H9 (cell line): ENCODE results near the gene MORC1. TPM values are rescaled to one million over a fixed set of nuclear protein-coding genes. Genes with fewer than 3 reads are reported as not detected.

Experiments
- DNase-seq: peaks from one replicate; pipeline ENCODE4 v3.0.0-alpha.2; 2017
- H2AFZ ChIP-seq: one replicate; pipeline ENCODE4 v1.6.1; 2013; ENCODE audit warnings: mild to moderate bottlenecking, low read length, control low read depth, moderate library complexity
- H2AK5ac ChIP-seq: 2 replicates; pipeline ENCODE4 v1.6.1; 2013; ENCODE audit warnings: low read length, control low read depth, mixed read lengths; ENCODE audit not compliant: insufficient read length
- H2BK120ac ChIP-seq: one replicate; pipeline ENCODE4 v1.6.1; 2013; ENCODE audit warnings: low read depth, mild to moderate bottlenecking, low read length, control low read depth, inconsistent platforms; ENCODE audit not compliant: poor library complexity, severe bottlenecking
- H2BK12ac ChIP-seq: 2 replicates; pipeline ENCODE4 v1.6.1; 2013; ENCODE audit warnings: low read length, control low read depth, mixed read lengths, low read depth; ENCODE audit not compliant: insufficient read length
- H2BK15ac ChIP-seq: 2 replicates; pipeline ENCODE4 v1.6.1; 2013; ENCODE audit warnings: low read depth, low read length, control low read depth
- H2BK20ac ChIP-seq: one replicate; pipeline ENCODE4 v1.6.1; 2013; ENCODE audit warnings: low read depth, mild to moderate bottlenecking, low read length, control low read depth, inconsistent platforms; ENCODE audit not compliant: poor library complexity, severe bottlenecking
- H2BK5ac ChIP-seq: 2 replicates; pipeline ENCODE4 v1.6.1; 2013; ENCODE audit warnings: low read length, control low read depth, mixed read lengths; ENCODE audit not compliant: insufficient read length
- H3K14ac ChIP-seq: 2 replicates; pipeline ENCODE4 v1.6.1; 2013; ENCODE audit warnings: low read length, control low read depth; ENCODE audit not compliant: insufficient read depth
- H3K18ac ChIP-seq: 2 replicates; pipeline ENCODE4 v1.6.1; 2013; ENCODE audit warnings: low read depth, mild to moderate bottlenecking, mixed read lengths, low read length, control low read depth; ENCODE audit not compliant: insufficient read length
- H3K23ac ChIP-seq: 2 replicates; pipeline ENCODE4 v1.6.1; 2013; ENCODE audit warnings: low read length, control low read depth, mixed read lengths, low read depth; ENCODE audit not compliant: insufficient read length
- H3K23me2 ChIP-seq: 2 replicates; pipeline ENCODE4 v1.6.1; 2013; ENCODE audit warnings: low read depth, mild to moderate bottlenecking, mixed read lengths, low read length, control low read depth; ENCODE audit not compliant: insufficient read length, poor library complexity, severe bottlenecking
- H3K27ac ChIP-seq: 2 replicates; pipeline ENCODE4 v1.5.1; 2013; ENCODE audit warnings: low read length, control low read depth, mixed read lengths, low read depth; ENCODE audit not compliant: insufficient read length
- H3K27me3 ChIP-seq: 2 replicates; pipeline ENCODE4 v1.6.1; 2013; ENCODE audit warnings: low read length, control low read depth, inconsistent platforms; ENCODE audit not compliant: insufficient read depth
- H3K4ac ChIP-seq: 2 replicates; pipeline ENCODE4 v1.6.1; 2013; ENCODE audit warnings: low read depth, mild to moderate bottlenecking, control low read depth, inconsistent platforms, low read length, moderate library complexity
- H3K4me1 ChIP-seq: 2 replicates; pipeline ENCODE4 v1.6.1; 2013; ENCODE audit warnings: low read length, control low read depth, inconsistent platforms; ENCODE audit not compliant: insufficient read depth
- H3K4me2 ChIP-seq: 2 replicates; pipeline ENCODE4 v1.6.1; 2013; ENCODE audit warnings: low read length, control low read depth, mixed read lengths; ENCODE audit not compliant: insufficient read length, insufficient read depth
- H3K56ac ChIP-seq: 2 replicates; pipeline ENCODE4 v1.6.1; 2013; ENCODE audit warnings: low read depth, mild to moderate bottlenecking, mixed read lengths, low read length, control low read depth; ENCODE audit not compliant: insufficient read length
- H3K79me1 ChIP-seq: 2 replicates; pipeline ENCODE4 v1.6.1; 2013; ENCODE audit warnings: low read depth, mild to moderate bottlenecking, moderate library complexity, low read length, control low read depth, inconsistent platforms; ENCODE audit not compliant: insufficient read depth, poor library complexity, severe bottlenecking
- H3K79me2 ChIP-seq: 2 replicates; pipeline ENCODE4 v1.6.1; 2013; ENCODE audit warnings: low read length, control low read depth, inconsistent platforms; ENCODE audit not compliant: insufficient read depth
- H3K9ac ChIP-seq: 2 replicates; pipeline ENCODE4 v1.6.1; 2013; ENCODE audit warnings: low read length, control low read depth, mixed read lengths; ENCODE audit not compliant: insufficient read length; ENCODE audit errors: extremely low read depth
- H3K9me3 ChIP-seq: one replicate; pipeline ENCODE4 v1.6.1; 2013; ENCODE audit warnings: low read depth, low read length, inconsistent platforms; ENCODE audit not compliant: control insufficient read depth
- H3T11ph ChIP-seq: one replicate; pipeline ENCODE4 v1.6.1; 2013; ENCODE audit warnings: mild to moderate bottlenecking, low read length, control low read depth, inconsistent platforms
- H4K20me1 ChIP-seq: one replicate; pipeline ENCODE4 v1.6.1; 2013; ENCODE audit not compliant: control insufficient read depth, insufficient read length, insufficient read depth
- H4K5ac ChIP-seq: 2 replicates; pipeline ENCODE4 v1.6.1; 2013; ENCODE audit warnings: low read depth, mild to moderate bottlenecking, mixed read lengths, low read length, control low read depth; ENCODE audit not compliant: insufficient read length
- H4K8ac ChIP-seq: replicated peaks from 2 replicates; pipeline ENCODE4 v1.6.1; 2013; ENCODE audit warnings: low read length, control low read depth, mixed read lengths, low read depth; ENCODE audit not compliant: insufficient read length
- H4K91ac ChIP-seq: 2 replicates; pipeline ENCODE4 v1.6.1; 2013; ENCODE audit warnings: low read depth, mild to moderate bottlenecking, moderate library complexity, mixed read lengths, low read length, control low read depth; ENCODE audit not compliant: insufficient read length
- H3K27ac Mint-ChIP-seq, 3 experiments: 2 replicates in 2 of 3; 3 replicates in 1 of 3; pipeline ENCODE4 v1.8.0; 2020 to 2021; ENCODE audit warnings: mixed read lengths in 3 of 3, mild to moderate bottlenecking in 1 of 3, moderate library complexity in 1 of 3
- H3K27me3 Mint-ChIP-seq: 2 replicates; pipeline ENCODE4 v1.8.0; 2021; ENCODE audit warnings: low read depth, mild to moderate bottlenecking, moderate library complexity, mixed read lengths
- H3K36me3 Mint-ChIP-seq, 3 experiments: 2 replicates in 2 of 3; 3 replicates in 1 of 3; pipeline ENCODE4 v1.8.0; 2020 to 2021; ENCODE audit warnings: low read depth in 3 of 3, mixed read lengths in 3 of 3; ENCODE audit not compliant: insufficient read depth in 1 of 3
- H3K4me1 Mint-ChIP-seq, 2 experiments: 2 replicates each; pipeline ENCODE4 v1.8.0; 2020; ENCODE audit warnings: mixed read lengths in 2 of 2
- H3K4me3 Mint-ChIP-seq, 2 experiments: 2 replicates in 1 of 2; 3 replicates in 1 of 2; pipeline ENCODE4 v1.8.0; 2020 to 2021; ENCODE audit warnings: mild to moderate bottlenecking in 2 of 2, mixed read lengths in 2 of 2, moderate library complexity in 1 of 2
- H3K9me3 Mint-ChIP-seq, 2 experiments: 2 replicates in 1 of 2; 3 replicates in 1 of 2; pipeline ENCODE4 v1.8.0; 2020; ENCODE audit warnings: mild to moderate bottlenecking in 2 of 2, mixed read lengths in 2 of 2, moderate library complexity in 1 of 2
- WGBS: extraction: QIAGEN DNeasy Blood & Tissue Kit; methylation state at CpG from one replicate; pipeline ENCODE4 v1.1.7; 2013; ENCODE audit warnings: missing lambda C conversion rate, low lambda C conversion rate, mixed read lengths; ENCODE audit not compliant: insufficient read length; ENCODE audit errors: extremely low coverage; 5-methylcytosine and 5-hydroxymethylcytosine counted together
- total RNA-seq: library from RNA; stranded (reverse); gene quantifications from 2 replicates; pipeline ENCODE4 v1.2.1, GENCODE V29; 2021
- TF ChIP-seq, protein P1 (sequence below): fragments of 200-600 bp; sonication (generic); conservative IDR thresholded peaks from 3 replicates; pipeline ENCODE4 v1.8.0; 2021; ENCODE audit warnings: antibody characterized with exemption, mild to moderate bottlenecking

Gene MORC1
- total RNA-seq, 1 experiment from 2014 or later: not detected

DNA sequence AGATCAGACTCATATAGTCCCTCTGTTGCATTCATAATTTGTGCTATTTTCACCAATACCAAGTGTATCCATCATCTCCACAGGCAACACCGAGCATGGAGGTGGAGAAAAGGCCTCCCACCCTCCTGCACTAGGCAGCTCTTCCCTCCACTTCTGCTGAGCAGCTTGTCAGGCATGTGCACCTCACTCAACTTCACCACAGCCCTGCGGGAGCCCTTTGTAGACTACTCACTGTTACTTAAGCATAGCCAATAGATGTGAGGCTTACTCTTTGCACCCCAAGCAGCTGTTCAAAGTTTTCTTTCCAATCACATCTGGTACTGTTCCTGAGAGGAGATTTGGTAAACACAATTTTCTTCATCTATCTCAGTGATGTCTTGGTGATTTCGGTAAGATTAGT, 147.4 kb downstream of the MORC1 start:
- Histone ChIP-seq H3K27me3 (no peaks in the 10 kb centered on the region), H4K5ac (no peak overlapping the region), H3K23me2 (no peaks in the 10 kb centered on the region), H2BK15ac (no peak overlapping the region), H2AK5ac (no peak overlapping the region), H4K8ac (no peak overlapping the region), H3K14ac (no peak overlapping the region), H3K23ac (no peak overlapping the region), H3K4me2 (no peak overlapping the region), H3K79me1 (no peaks in the 10 kb centered on the region), H3T11ph (no peak overlapping the region), H2BK120ac (no peak overlapping the region), H4K91ac (no peak overlapping the region), H3K4me1 (no peaks in the 10 kb centered on the region), H3K27ac (no peak overlapping the region), H2BK20ac (no peak overlapping the region), H2BK12ac (no peak overlapping the region), H2BK5ac (no peak overlapping the region), H2AFZ (no peak overlapping the region), H3K56ac (no peak overlapping the region), H3K18ac (no peak overlapping the region), H3K9me3 (no peaks in the 10 kb centered on the region), H4K20me1 (no peaks in the 10 kb centered on the region), H3K9ac (no peak overlapping the region), H3K79me2 (no peaks in the 10 kb centered on the region), H3K4ac (no peak overlapping the region)
- TF ChIP-seq, protein P1, sequence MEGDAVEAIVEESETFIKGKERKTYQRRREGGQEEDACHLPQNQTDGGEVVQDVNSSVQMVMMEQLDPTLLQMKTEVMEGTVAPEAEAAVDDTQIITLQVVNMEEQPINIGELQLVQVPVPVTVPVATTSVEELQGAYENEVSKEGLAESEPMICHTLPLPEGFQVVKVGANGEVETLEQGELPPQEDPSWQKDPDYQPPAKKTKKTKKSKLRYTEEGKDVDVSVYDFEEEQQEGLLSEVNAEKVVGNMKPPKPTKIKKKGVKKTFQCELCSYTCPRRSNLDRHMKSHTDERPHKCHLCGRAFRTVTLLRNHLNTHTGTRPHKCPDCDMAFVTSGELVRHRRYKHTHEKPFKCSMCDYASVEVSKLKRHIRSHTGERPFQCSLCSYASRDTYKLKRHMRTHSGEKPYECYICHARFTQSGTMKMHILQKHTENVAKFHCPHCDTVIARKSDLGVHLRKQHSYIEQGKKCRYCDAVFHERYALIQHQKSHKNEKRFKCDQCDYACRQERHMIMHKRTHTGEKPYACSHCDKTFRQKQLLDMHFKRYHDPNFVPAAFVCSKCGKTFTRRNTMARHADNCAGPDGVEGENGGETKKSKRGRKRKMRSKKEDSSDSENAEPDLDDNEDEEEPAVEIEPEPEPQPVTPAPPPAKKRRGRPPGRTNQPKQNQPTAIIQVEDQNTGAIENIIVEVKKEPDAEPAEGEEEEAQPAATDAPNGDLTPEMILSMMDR: no peak
- Mint-ChIP-seq H3K27me3 (no peaks in the 10 kb centered on the region), H3K27ac (no peak overlapping the region; a peak in 1 of 7 replicates), H3K4me1 (peaks cover 0 to 3% of the 10 kb centered on the region in 2 experiments; a peak in 1 of 4 replicates), H3K4me3 (no peak overlapping the region), H3K36me3 (no peaks in the 10 kb centered on the region), H3K9me3 (no peaks in the 10 kb centered on the region)
- no CpG with 5 or more reads among the region's 3 CpGs for WGBS
- DNase-seq: no peak
